ENCODE measurements around the gene PPFIA1. TPM values are rescaled to one million over a fixed set of nuclear protein-coding genes. Genes with fewer than 3 reads are reported as not detected.

Gene PPFIA1
- total RNA-seq, 1 experiment from 2014 or later, result 63.4 TPM

GRCh38 chr11:70415642-70416395 lies 145.3 kb downstream of the PPFIA1 start:
- H4K91ac ChIP-seq (ENCODE audit: insufficient read length, low read depth, low read length), result no peak overlapping the region
- no peaks in the 10 kb centered on the region for H3K79me2 ChIP-seq (ENCODE audit: insufficient read depth, low read length)
- H3K9me3 ChIP-seq (ENCODE audit: control insufficient read depth, low read depth, low read length), result no peaks in the 10 kb centered on the region
- H2BK5ac ChIP-seq (ENCODE audit: insufficient read length, low read length), result no peak overlapping the region
- no peak overlapping the region for H3K14ac ChIP-seq (ENCODE audit: insufficient read depth, low read length)
- H2BK20ac ChIP-seq (ENCODE audit: low read depth, low read length, poor library complexity, severe bottlenecking), result no peak overlapping the region
- H3K79me1 ChIP-seq (ENCODE audit: insufficient read depth, low read depth, low read length, poor library complexity, severe bottlenecking), result peaks cover 4% of the 10 kb centered on the region
- no peaks in the 10 kb centered on the region for H3K23me2 ChIP-seq (ENCODE audit: insufficient read length, low read depth, low read length, poor library complexity, severe bottlenecking)
- no peak overlapping the region for H4K5ac ChIP-seq (ENCODE audit: insufficient read length, low read depth, low read length)
- no peaks in the 10 kb centered on the region for H4K20me1 ChIP-seq (ENCODE audit: control insufficient read depth, insufficient read depth, insufficient read length)
- no peak overlapping the region for H3T11ph ChIP-seq (ENCODE audit: low read length)
- TF ChIP-seq CTCF (conservative IDR thresholded peaks at IDR 0.05), result no peak
- no peaks in the 10 kb centered on the region for H3K9me3 Mint-ChIP-seq
- no peaks in the 10 kb centered on the region for H3K4me1 ChIP-seq (ENCODE audit: insufficient read depth, low read length)
- no peak overlapping the region for H3K27ac ChIP-seq (ENCODE audit: insufficient read length, low read depth, low read length)
- H3K18ac ChIP-seq (ENCODE audit: insufficient read length, low read depth, low read length), result no peak overlapping the region
- no peak overlapping the region for H3K4ac ChIP-seq (ENCODE audit: low read depth, low read length)
- no peak overlapping the region for H3K9ac ChIP-seq (ENCODE audit: extremely low read depth, insufficient read length, low read length)
- H3K27me3 Mint-ChIP-seq (ENCODE audit: low read depth), result no peaks in the 10 kb centered on the region
- H3K27me3 ChIP-seq (ENCODE audit: insufficient read depth, low read length), result no peaks in the 10 kb centered on the region
- WGBS (ENCODE audit: extremely low coverage, insufficient read length, low lambda C conversion rate), result no CpG with 5 or more reads among the region's 25 CpGs
- H3K4me3 Mint-ChIP-seq, result no peak overlapping the region
- peak overlapping the region; percentile 32 to 78 (median 58); a peak in 3 of 7 replicates for H3K27ac Mint-ChIP-seq
- H3K56ac ChIP-seq (ENCODE audit: insufficient read length, low read depth, low read length), result no peak overlapping the region
- H3K23ac ChIP-seq (ENCODE audit: insufficient read length, low read depth, low read length), result no peak overlapping the region
- no peak overlapping the region for H2AK5ac ChIP-seq (ENCODE audit: insufficient read length, low read length)
- H3K4me1 Mint-ChIP-seq, result no peaks in the 10 kb centered on the region
- no peak overlapping the region for H2AFZ ChIP-seq (ENCODE audit: low read length)
- DNase-seq, result no peak
- H3K36me3 Mint-ChIP-seq (ENCODE audit: insufficient read depth in 1 of 3, low read depth in 3 of 3), result peaks cover 57 to 91% (median 91%) of the 10 kb centered on the region in 3 experiments
- H4K8ac ChIP-seq (replicated peaks; ENCODE audit: insufficient read length, low read depth, low read length), result no peak overlapping the region
- no peak overlapping the region for H2BK120ac ChIP-seq (ENCODE audit: low read depth, low read length, poor library complexity, severe bottlenecking)
- H2BK12ac ChIP-seq (ENCODE audit: insufficient read length, low read depth, low read length), result no peak overlapping the region
- H3K4me2 ChIP-seq (ENCODE audit: insufficient read depth, insufficient read length, low read length), result no peak overlapping the region
- H2BK15ac ChIP-seq (ENCODE audit: low read depth, low read length), result no peak overlapping the region

Data from H9 (cell line).